ENCODE measurements around the gene TAOK3. TPM values are rescaled to one million over a fixed set of nuclear protein-coding genes. Genes with fewer than 3 reads are reported as not detected.

TAOK3 gene
- total and polyA plus RNA-seq, 3 donors from 2014 or later, result 20.5 to 64.8 (median 51.9) TPM

DNA sequence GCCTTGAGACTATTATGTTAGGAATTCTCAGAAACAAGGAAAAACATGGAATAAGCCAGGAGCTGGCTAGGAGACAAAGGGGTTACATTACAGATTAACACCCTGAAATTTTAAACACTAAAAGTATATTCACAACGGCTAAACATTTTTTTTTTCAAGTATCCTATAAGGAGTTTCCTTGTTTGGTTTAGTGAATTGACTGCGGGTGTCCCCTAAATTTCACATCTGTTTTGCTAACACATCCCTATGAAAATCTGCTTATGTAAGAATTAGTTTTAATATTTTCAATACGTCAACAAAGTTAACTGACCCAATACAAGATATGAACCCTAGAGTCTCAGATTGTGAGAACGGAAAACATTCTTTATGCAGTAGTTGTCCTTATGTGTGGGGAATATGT is 19.0 kb downstream of the TAOK3 start:
- intact Hi-C loops (cut with DNase I; ENCODE audit: low total_unique reads), result no loop called here
- no peak for DNase-seq
- no peak for TF ChIP-seq POLR2A (IDR thresholded peaks at IDR 0.05)
- TF ChIP-seq, protein P1, sequence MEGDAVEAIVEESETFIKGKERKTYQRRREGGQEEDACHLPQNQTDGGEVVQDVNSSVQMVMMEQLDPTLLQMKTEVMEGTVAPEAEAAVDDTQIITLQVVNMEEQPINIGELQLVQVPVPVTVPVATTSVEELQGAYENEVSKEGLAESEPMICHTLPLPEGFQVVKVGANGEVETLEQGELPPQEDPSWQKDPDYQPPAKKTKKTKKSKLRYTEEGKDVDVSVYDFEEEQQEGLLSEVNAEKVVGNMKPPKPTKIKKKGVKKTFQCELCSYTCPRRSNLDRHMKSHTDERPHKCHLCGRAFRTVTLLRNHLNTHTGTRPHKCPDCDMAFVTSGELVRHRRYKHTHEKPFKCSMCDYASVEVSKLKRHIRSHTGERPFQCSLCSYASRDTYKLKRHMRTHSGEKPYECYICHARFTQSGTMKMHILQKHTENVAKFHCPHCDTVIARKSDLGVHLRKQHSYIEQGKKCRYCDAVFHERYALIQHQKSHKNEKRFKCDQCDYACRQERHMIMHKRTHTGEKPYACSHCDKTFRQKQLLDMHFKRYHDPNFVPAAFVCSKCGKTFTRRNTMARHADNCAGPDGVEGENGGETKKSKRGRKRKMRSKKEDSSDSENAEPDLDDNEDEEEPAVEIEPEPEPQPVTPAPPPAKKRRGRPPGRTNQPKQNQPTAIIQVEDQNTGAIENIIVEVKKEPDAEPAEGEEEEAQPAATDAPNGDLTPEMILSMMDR (IDR thresholded peaks at IDR 0.05), result no peak
- H3K36me3 ChIP-seq (ENCODE audit: low read depth, missing control alignments), result no peaks in the 10 kb centered on the region
- no peaks in the 10 kb centered on the region for H3K9me3 ChIP-seq
- 85 to 94% methylated on average over 4 of the region's 4 CpGs for WGBS, 2 donors
- H3K4me1 ChIP-seq, result peaks cover 8% of the 10 kb centered on the region
- H3K27me3 ChIP-seq, result no peaks in the 10 kb centered on the region
- no peak overlapping the region for H3K27ac ChIP-seq
- no peak overlapping the region for H3K4me3 ChIP-seq

DNA sequence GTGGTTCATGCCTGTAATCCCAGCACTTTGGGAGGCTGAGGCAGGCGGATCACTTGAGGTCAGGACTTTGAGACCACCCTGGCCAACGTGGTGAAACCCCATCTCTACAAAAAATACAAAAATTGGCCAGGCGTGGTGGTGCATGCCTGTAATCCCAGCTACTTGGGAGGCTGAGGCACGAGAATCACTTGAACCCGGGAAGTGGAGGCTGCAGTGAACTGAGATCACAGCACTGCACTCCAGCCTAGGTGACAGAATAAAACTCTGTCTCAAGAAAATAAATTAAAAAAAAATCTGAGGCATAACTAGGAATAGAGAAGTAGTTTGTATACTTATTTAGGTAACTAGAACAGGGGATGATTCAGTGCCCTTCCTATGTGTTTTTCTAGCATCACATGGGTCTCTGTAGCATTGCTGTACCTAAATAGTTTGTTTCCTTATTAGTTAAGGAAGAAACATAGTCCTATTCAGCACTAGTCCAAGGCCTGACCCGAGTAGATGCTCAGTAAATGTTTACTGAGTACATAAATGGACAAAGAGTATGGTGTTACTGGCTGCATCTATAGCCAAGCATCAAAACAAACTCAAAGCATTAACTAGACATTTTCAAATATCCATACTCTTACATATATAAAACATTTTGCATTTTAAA is 21.7 kb downstream of the TAOK3 start:
- 85 to 91% methylated on average over 6 of the region's 6 CpGs for WGBS, 2 donors
- intact Hi-C loops (cut with DNase I; ENCODE audit: low total_unique reads), result no loop called here
- Histone ChIP-seq H3K4me3 (no peak overlapping the region), H3K27me3 (no peaks in the 10 kb centered on the region), H3K4me1 (no peaks in the 10 kb centered on the region), H3K27ac (no peak overlapping the region), H3K9me3 (no peaks in the 10 kb centered on the region), H3K36me3 (ENCODE audit: low read depth, missing control alignments) (no peaks in the 10 kb centered on the region)
- TF ChIP-seq POLR2A (IDR thresholded peaks at IDR 0.05), result no peak
- TF ChIP-seq, protein P1 (IDR thresholded peaks at IDR 0.05), result no peak
- no peak for DNase-seq

DNA sequence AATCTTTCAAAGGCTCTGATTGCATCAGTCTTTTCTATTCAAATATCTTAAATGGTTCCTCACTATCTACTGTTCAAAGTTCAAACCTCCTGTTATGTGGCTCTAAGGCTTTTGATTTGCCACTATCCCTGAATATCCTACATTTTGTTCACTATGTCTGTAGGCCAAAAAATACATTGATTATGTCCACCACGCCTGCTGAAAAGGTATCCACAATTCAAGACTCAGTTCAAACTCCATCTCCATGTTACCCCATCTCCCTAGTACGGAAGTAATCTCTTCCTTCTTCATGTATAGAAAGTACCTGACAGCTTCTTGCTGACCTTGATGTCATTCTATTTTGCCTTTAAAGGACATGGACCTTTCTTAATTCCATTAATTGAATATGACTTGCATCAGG is 24.8 kb downstream of the TAOK3 start:
- Histone ChIP-seq H3K27me3 (no peaks in the 10 kb centered on the region), H3K27ac (no peak overlapping the region), H3K9me3 (no peaks in the 10 kb centered on the region), H3K36me3 (ENCODE audit: low read depth, missing control alignments) (no peaks in the 10 kb centered on the region), H3K4me1 (no peaks in the 10 kb centered on the region), H3K4me3 (no peak overlapping the region)
- no peak for DNase-seq
- intact Hi-C loops (cut with DNase I; ENCODE audit: low total_unique reads), result no loop called here
- 85 to 94% methylated on average over 2 of the region's 2 CpGs for WGBS, 2 donors
- no peak for TF ChIP-seq POLR2A (IDR thresholded peaks at IDR 0.05)
- TF ChIP-seq, protein P1 (IDR thresholded peaks at IDR 0.05), result no peak

DNA sequence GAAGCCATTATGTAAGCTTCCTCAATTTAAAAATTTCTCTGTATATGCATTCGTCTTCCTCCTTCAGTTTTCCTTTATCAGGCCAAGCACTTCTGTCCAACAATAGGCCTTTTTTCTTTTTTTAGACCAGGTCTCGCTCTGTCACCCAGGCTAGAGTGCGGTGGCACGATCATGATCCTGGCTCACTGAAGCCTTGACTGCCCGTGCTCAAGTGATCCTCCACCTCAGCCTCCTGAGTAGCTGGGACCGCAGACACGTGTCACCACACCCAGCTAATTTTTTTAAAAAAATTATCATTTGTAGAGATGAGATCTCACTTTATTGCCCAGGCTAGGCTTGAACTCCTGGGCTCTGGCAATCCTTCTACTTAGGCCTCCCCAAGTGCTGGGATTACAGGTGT is 25.8 kb downstream of the TAOK3 start:
- H3K9me3 ChIP-seq, result no peaks in the 10 kb centered on the region
- H3K4me3 ChIP-seq, result no peak overlapping the region
- no peaks in the 10 kb centered on the region for H3K36me3 ChIP-seq (ENCODE audit: low read depth, missing control alignments)
- intact Hi-C loops (cut with DNase I; ENCODE audit: low total_unique reads), result no loop called here
- no peaks in the 10 kb centered on the region for H3K27me3 ChIP-seq
- TF ChIP-seq, protein P1 (IDR thresholded peaks at IDR 0.05), result no peak
- TF ChIP-seq POLR2A (IDR thresholded peaks at IDR 0.05), result no peak
- no peaks in the 10 kb centered on the region for H3K4me1 ChIP-seq
- no peak for DNase-seq
- H3K27ac ChIP-seq, result no peak overlapping the region
- 63 to 78% methylated on average over 7 of the region's 7 CpGs for whole genome bisulfite sequencing, 2 donors

DNA sequence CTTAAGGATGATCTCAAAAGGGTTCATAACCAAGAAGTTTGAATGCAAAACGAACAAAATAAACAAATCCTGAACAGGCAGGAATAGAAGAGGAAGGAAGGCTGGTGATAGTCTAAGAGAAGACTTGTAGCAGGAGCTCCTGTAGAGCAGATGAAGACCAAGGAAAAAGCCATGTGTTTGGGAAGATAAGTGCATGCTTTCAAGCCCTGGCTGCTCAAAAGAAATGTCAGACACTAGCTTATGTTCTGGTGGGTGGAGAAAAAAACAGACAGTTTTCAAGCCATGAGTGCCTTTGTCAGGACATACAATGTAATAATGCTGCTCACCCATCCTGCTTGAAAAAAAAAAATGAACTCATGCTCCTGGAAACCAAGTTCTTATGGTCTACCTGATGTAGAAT is 27.4 kb downstream of the TAOK3 start:
- TF ChIP-seq POLR2A (IDR thresholded peaks at IDR 0.05), result no peak
- WGBS, 2 donors, result 50 to 60% methylated on average over 1 of the region's 1 CpG
- no peak for DNase-seq
- H3K36me3 ChIP-seq (ENCODE audit: low read depth, missing control alignments), result no peaks in the 10 kb centered on the region
- H3K9me3 ChIP-seq, result no peaks in the 10 kb centered on the region
- intact Hi-C loops (cut with DNase I; ENCODE audit: low total_unique reads), result no loop called here
- no peak overlapping the region for H3K27ac ChIP-seq
- no peak overlapping the region for H3K4me3 ChIP-seq
- H3K27me3 ChIP-seq, result no peaks in the 10 kb centered on the region
- H3K4me1 ChIP-seq, result no peaks in the 10 kb centered on the region
